GM10266 (cell line): Measurements from ENCODE around the gene SNRNP25.

Experiments used
- DNase-seq: peaks from one replicate; pipeline ENCODE4 v3.0.0; 2012; ENCODE audit errors: extremely low spot score
- CTCF ChIP-seq: IDR thresholded peaks from 2 replicates; pipeline ENCODE4 v1.5.1; 2012; ENCODE audit warnings: mild to moderate bottlenecking, low read depth; ENCODE audit not compliant: control insufficient read depth, insufficient read depth; ENCODE audit errors: missing control alignments

Gene SNRNP25

DNA sequence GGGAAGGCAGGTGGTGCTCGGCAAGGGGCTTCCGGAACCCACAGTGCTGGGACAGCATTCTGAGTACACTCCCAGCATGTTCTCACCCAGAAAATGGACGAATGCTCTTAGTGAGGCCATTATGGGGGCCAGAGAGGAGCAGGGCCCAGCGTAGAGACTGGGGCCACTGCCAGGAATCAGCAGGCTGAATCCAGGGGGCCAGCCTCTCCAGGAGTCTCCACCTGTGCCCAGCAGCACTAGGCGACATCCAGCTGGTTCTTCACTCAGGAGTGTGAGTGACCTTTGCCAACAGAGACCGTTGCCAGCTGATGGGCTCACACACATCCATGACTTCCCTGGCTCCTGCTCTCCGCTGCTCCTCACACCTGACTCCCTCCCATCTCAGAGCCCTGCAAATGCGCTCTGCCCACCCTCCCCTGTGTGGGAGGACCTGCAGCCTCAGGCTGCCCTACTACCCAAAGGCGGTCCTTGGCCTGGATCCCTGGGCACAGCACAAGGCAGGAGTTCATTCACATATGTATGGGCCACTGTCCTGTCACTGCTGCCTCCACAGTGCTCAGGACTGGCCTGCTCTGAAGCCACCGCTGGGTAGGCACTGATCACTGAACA lies 13.7 kb downstream of the SNRNP25 start:
- no peak for DNase-seq
- TF ChIP-seq CTCF: no peak

DNA sequence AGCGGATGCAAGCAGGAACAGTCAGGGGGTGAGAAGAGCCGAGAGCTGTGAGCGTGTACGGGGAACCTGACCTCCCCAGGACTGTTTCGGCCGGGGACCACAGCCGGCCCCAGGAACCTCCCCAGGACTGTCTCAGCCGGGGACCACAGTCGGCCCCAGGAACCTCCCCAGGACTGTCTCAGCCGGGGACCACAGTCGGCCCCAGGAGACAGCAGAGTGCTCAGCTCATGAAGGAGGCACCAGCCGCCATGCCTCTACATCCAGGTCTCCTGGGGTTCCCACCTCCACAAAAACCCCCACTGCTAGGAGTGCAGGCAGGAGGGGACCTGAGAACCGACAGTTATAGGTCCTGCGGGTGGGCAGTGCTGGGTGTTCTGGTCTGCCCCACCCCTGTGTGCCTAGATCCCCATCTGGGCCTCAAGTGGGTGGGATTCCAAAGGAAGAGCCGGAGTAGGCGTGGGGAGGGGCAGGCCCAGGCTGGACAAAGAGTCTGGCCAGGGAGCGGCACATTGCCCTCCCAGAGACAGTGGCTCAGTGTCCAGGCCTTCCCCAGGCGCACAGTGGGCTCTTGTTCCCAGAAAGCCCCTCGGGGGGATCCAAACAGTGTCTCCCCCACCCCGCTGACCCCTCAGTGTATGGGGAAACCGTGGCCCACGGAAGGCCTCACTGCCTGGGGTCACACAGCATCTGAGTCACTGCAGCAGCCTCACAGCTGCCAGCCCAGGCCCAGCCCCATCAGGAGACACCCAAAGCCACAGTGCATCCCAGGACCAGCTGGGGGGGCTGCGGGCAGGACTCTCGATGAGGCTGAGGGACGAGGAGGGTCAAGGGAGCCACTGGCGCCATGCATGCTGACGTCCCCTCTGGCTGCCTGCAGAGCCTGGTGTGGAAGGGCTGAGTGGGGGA lies 14.5 kb downstream of the SNRNP25 start:
- no peak for DNase-seq
- TF ChIP-seq CTCF: no peak

GRCh38 chr16:69181-69580 lies 15.6 kb downstream of the SNRNP25 start:
- TF ChIP-seq CTCF: no peak
- DNase-seq: no peak

DNA sequence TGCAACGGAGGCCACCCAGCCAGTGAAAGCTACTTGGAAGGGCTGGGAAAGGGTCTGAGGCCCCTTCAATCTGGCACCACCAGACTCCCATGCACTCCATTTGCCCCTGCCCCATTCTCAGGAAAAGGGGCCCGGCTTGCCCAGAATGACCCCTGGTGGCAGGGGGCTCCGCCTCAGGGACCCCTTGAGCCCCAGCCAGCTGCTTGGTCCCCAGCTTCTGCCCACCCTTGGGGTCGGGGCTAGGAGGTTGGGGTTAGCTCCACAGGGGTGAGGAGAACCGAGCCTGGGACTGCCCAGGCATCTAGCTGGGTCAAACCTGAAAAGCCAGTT lies 17.5 kb downstream of the SNRNP25 start:
- no peak for DNase-seq
- no peak for TF ChIP-seq CTCF

GRCh38 chr16:71540-72401 lies 18.1 kb downstream of the SNRNP25 start:
- no peak for DNase-seq
- TF ChIP-seq CTCF: no peak

DNA sequence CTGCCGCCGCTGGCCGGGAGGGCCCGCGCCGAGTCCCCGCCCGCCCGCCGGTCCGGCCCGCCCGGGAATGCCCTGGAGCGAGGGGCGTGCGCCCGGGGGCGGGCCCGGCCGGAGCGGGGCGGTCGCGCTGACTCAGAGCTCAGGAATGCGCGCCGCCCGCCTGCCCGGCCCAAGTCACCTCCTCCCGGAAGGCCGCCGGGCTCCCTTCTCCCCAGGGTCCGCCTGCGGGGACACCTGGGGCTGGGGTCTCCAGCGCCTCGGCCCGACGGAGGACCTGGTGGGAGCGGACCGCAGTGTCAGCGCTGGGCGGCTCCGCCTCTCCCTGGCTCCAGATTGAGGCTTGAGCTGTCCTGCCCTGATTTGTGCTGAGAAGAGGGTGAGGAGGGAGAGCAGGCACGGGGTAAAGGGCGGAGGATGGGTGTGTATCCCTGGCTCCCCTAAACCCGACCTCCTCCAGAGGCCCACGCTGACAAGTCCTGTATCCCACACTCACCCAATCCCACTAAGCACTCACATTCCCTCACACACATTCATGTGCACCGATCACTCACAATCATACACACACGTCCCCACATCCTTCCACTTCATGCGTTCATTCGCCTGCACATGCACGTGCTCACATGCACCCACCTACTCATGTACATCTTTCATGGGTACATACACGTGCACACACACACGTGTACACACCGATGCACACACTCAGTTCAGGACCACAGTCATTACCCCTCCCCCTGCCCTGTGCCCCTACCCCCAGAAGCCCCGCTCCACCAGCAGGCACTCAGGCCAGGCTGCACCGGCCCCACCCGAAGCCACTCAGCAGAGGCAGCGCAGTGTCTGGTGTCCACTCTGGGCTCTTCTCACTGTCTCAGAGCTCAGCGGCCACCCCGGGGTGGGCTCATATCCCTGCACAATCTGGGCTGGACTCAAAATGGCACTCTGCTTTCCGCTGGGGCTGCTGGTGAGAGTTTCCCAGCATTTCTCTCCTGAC lies 19.2 kb downstream of the SNRNP25 start, which contains the start of gene RHBDF1:
TSS of gene RHBDF1 (minus strand) at position 71 of the 988 bp plus-strand sequence. CDS start 7,616 bp downstream, outside the sequence.
- TF ChIP-seq CTCF: no peak
- peak; percentile 69 for DNase-seq
